Stomach (tissue), 4 donors: ENCODE results near the gene MEF2A.
"Not testable (repeated sequence)": the region's sequence is repeated elsewhere in the genome, so short reads cannot be mapped to it uniquely, and the experiment has no call there.

Source experiments
- POLR2A ChIP-seq, 4 donors: fragments of 450-650 bp; IDR thresholded peaks; one replicate each; pipeline ENCODE4 v1.6.1; 2016; ENCODE audit warnings: antibody characterized with exemption in 4 of 4, control low read depth in 2 of 4, mild to moderate bottlenecking in 1 of 4, moderate library complexity in 1 of 4
- POLR2AphosphoS5 ChIP-seq, 3 donors: sonication (generic); formaldehyde crosslinking; IDR thresholded peaks; one replicate each; pipeline ENCODE4 v1.6.1; 2016; ENCODE audit warnings: antibody characterized with exemption in 3 of 3
- TF ChIP-seq, protein P1 (sequence below), 7 experiments: fragments of 450-650 bp in 4 of 7; fragments of 200-600 bp in 3 of 7; sonication (generic) in 3 of 7; IDR thresholded peaks; one replicate each; pipeline ENCODE4 v1.5.1; 2016 to 2019; ENCODE audit warnings: antibody characterized with exemption in 7 of 7, control low read depth in 2 of 7, mild to moderate bottlenecking in 1 of 7

DNA sequence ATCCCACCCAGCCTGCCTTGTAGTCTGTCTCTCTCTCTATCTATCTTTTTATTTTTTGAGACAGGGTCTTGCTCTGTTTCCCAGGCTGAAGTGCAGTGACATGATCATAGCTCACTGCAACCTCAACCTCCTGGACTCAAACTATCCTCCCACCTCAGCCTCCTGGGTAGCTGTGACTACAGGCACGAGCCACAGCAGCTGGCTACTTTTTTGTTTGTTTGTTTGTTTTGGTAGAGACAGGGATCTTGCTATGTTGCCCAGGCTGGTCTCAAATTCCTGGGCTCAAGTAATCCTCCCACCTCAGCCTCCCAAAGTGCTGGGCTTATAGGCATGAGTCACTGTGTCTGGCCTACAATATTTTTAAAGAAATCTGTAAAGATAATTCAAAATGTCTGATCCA is 46.4 kb upstream of the MEF2A start:
- TF ChIP-seq, protein P1, sequence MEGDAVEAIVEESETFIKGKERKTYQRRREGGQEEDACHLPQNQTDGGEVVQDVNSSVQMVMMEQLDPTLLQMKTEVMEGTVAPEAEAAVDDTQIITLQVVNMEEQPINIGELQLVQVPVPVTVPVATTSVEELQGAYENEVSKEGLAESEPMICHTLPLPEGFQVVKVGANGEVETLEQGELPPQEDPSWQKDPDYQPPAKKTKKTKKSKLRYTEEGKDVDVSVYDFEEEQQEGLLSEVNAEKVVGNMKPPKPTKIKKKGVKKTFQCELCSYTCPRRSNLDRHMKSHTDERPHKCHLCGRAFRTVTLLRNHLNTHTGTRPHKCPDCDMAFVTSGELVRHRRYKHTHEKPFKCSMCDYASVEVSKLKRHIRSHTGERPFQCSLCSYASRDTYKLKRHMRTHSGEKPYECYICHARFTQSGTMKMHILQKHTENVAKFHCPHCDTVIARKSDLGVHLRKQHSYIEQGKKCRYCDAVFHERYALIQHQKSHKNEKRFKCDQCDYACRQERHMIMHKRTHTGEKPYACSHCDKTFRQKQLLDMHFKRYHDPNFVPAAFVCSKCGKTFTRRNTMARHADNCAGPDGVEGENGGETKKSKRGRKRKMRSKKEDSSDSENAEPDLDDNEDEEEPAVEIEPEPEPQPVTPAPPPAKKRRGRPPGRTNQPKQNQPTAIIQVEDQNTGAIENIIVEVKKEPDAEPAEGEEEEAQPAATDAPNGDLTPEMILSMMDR (IDR thresholded peaks at IDR 0.05) = not testable (repeated sequence)
- TF ChIP-seq POLR2A, POLR2AphosphoS5 (IDR thresholded peaks at IDR 0.05): not testable (repeated sequence)
